ENCODE results near the gene NENF. TPM values are rescaled to one million over a fixed set of nuclear protein-coding genes. Genes with fewer than 3 reads are reported as not detected.
A peak's percentile ranks its signal among the peaks of the same experiment; 100 is the strongest.

NENF gene
- total and polyA plus RNA-seq, 2 donors (not counting 1 experiment from before 2014, with no cell fraction given): 33.3 to 58.1 TPM

- Histone ChIP-seq H3K4me1 (ENCODE audit: control insufficient read depth, extremely low read depth, insufficient read depth, low read length) (no peaks in the 10 kb centered on the region), H3K79me2 (ENCODE audit: control insufficient read depth, insufficient read depth, low read length) (peaks cover 6% of the 10 kb centered on the region), H3K4me3 (replicated peaks in 1 of 4; ENCODE audit: control extremely low read depth in 1 of 4, insufficient read depth in 1 of 4, low read depth in 3 of 4, low read length in 4 of 4) (no peak overlapping the region), H4K20me1 (ENCODE audit: control insufficient read depth, extremely low read depth, insufficient read depth, low read length) (no peaks in the 10 kb centered on the region), H3K36me3 (ENCODE audit: control insufficient read depth, insufficient read depth, low read length) (no peaks in the 10 kb centered on the region), H3K27me3 (ENCODE audit: control insufficient read depth, insufficient read depth, low read length) (no peaks in the 10 kb centered on the region), H3K9ac (ENCODE audit: insufficient read depth, low read length) (no peak overlapping the region), H3K27ac (ENCODE audit: insufficient read depth, low read length) (no peak overlapping the region), H3K9me3 (ENCODE audit: control insufficient read depth, insufficient read depth, low read depth, low read length) (no peaks in the 10 kb centered on the region), H2AFZ (ENCODE audit: low read length) (no peak overlapping the region), H3K4me2 (ENCODE audit: extremely low read depth, insufficient read depth, low read length) (no peak overlapping the region)
- no peak for TF ChIP-seq CTCF (conservative IDR thresholded peaks at IDR 0.05 in 1 of 2, IDR thresholded peaks at IDR 0.05 in 1 of 2; ENCODE audit: low read depth in 1 of 2, low read length in 2 of 2)
- no peak for TF ChIP-seq EZH2 (IDR thresholded peaks at IDR 0.05; ENCODE audit: low read length, missing control alignments)
- no peak for DNase-seq (ENCODE audit: low read depth in 2 of 2)
Observed at GRCh38 chr1:212431644-212432043, 1.1 kb upstream of the NENF start.

GRCh38 chr1:212432272-212432660, 454 bp upstream of the NENF start:
- Histone ChIP-seq H3K4me1 (ENCODE audit: control insufficient read depth, extremely low read depth, insufficient read depth, low read length) (no peaks in the 10 kb centered on the region), H4K20me1 (ENCODE audit: control insufficient read depth, extremely low read depth, insufficient read depth, low read length) (no peaks in the 10 kb centered on the region), H3K79me2 (ENCODE audit: control insufficient read depth, insufficient read depth, low read length) (peaks cover 6% of the 10 kb centered on the region), H3K4me3 (replicated peaks in 1 of 4; ENCODE audit: control extremely low read depth in 1 of 4, insufficient read depth in 1 of 4, low read depth in 3 of 4, low read length in 4 of 4) (peak overlapping the region; percentile 39 to 75 (median 68)), H3K27me3 (ENCODE audit: control insufficient read depth, insufficient read depth, low read length) (no peaks in the 10 kb centered on the region), H3K9me3 (ENCODE audit: control insufficient read depth, insufficient read depth, low read depth, low read length) (no peaks in the 10 kb centered on the region), H3K9ac (ENCODE audit: insufficient read depth, low read length) (peak overlapping the region; percentile 73), H2AFZ (ENCODE audit: low read length) (peak overlapping the region; percentile 77), H3K36me3 (ENCODE audit: control insufficient read depth, insufficient read depth, low read length) (no peaks in the 10 kb centered on the region), H3K27ac (ENCODE audit: insufficient read depth, low read length) (no peak overlapping the region), H3K4me2 (ENCODE audit: extremely low read depth, insufficient read depth, low read length) (peak overlapping the region; percentile 79)
- peak in 1 of 2 donors; percentile 20 for DNase-seq (ENCODE audit: low read depth in 2 of 2)
- TF ChIP-seq EZH2 (IDR thresholded peaks at IDR 0.05; ENCODE audit: low read length, missing control alignments): no peak
- TF ChIP-seq CTCF (conservative IDR thresholded peaks at IDR 0.05 in 1 of 2, IDR thresholded peaks at IDR 0.05 in 1 of 2; ENCODE audit: low read depth in 1 of 2, low read length in 2 of 2): no peak

GRCh38 chr1:212433577-212434462, 1.1 kb downstream of the NENF start:
- Histone ChIP-seq H3K27me3 (ENCODE audit: control insufficient read depth, insufficient read depth, low read length) (no peaks in the 10 kb centered on the region), H3K4me2 (ENCODE audit: extremely low read depth, insufficient read depth, low read length) (peak overlapping the region; percentile 38), H3K9ac (ENCODE audit: insufficient read depth, low read length) (peak overlapping the region; percentile 73), H2AFZ (ENCODE audit: low read length) (peak overlapping the region; percentile 76), H3K4me1 (ENCODE audit: control insufficient read depth, extremely low read depth, insufficient read depth, low read length) (no peaks in the 10 kb centered on the region), H3K79me2 (ENCODE audit: control insufficient read depth, insufficient read depth, low read length) (peaks cover 6% of the 10 kb centered on the region), H3K36me3 (ENCODE audit: control insufficient read depth, insufficient read depth, low read length) (no peaks in the 10 kb centered on the region), H4K20me1 (ENCODE audit: control insufficient read depth, extremely low read depth, insufficient read depth, low read length) (no peaks in the 10 kb centered on the region), H3K27ac (ENCODE audit: insufficient read depth, low read length) (no peak overlapping the region), H3K9me3 (ENCODE audit: control insufficient read depth, insufficient read depth, low read depth, low read length) (no peaks in the 10 kb centered on the region), H3K4me3 (replicated peaks in 1 of 4; ENCODE audit: control extremely low read depth in 1 of 4, insufficient read depth in 1 of 4, low read depth in 3 of 4, low read length in 4 of 4) (peak overlapping the region; percentile 67 to 75 (median 72))
- TF ChIP-seq CTCF (conservative IDR thresholded peaks at IDR 0.05 in 1 of 2, IDR thresholded peaks at IDR 0.05 in 1 of 2; ENCODE audit: low read depth in 1 of 2, low read length in 2 of 2) (no peak), EZH2 (IDR thresholded peaks at IDR 0.05; ENCODE audit: low read length, missing control alignments) (no peak)
- no peak for DNase-seq (ENCODE audit: low read depth in 2 of 2)
